OCI-LY3 (cell line): ENCODE results near the gene ALOX5.
A peak's percentile ranks its signal among the peaks of the same experiment; 100 is the strongest.

Source experiments
- H2AFZ ChIP-seq: fragments of 200-600, 300-600 bp; shearing (Covaris generic); 2 replicates; pipeline ENCODE4 v1.6.0; 2014; ENCODE audit warnings: antibody characterized with exemption, low read depth, low read length
- H3K27ac ChIP-seq: fragments of 200-600, 300-600 bp; sonication (generic); 2 replicates; pipeline ENCODE4 v1.5.1; 2014; ENCODE audit warnings: mild to moderate bottlenecking, low read length, moderate library complexity, mixed read lengths
- H3K27me3 ChIP-seq: fragments of 200-600, 300-600 bp; sonication (generic); 2 replicates; pipeline ENCODE4 v1.6.1; 2014; ENCODE audit warnings: low read depth, low read length, mixed read lengths
- H3K36me3 ChIP-seq: fragments of 200-600, 300-600 bp; sonication (generic); replicated peaks from 2 replicates; pipeline ENCODE3; 2014; ENCODE audit warnings: low read depth, low read length, mixed read lengths
- H3K4me1 ChIP-seq: fragments of 300-600, 200-600 bp; sonication (generic); 2 replicates; pipeline ENCODE4 v1.6.1; 2014; ENCODE audit warnings: low read length, mixed read lengths
- H3K4me2 ChIP-seq: fragments of 200-600, 300-600 bp; sonication (generic); 2 replicates; pipeline ENCODE4 v1.6.1; 2014; ENCODE audit warnings: low read length, mixed read lengths
- H3K4me3 ChIP-seq: fragments of 300-600, 200-600 bp; sonication (generic); 2 replicates; pipeline ENCODE4 v1.5.1; 2014; ENCODE audit warnings: antibody characterized with exemption, mild to moderate bottlenecking, low read length, moderate library complexity
- H3K79me2 ChIP-seq: fragments of 300-600, 200-600 bp; shearing (Covaris generic); 2 replicates; pipeline ENCODE4 v1.6.1; 2014; ENCODE audit warnings: mild to moderate bottlenecking, low read length, mixed read lengths
- H3K9ac ChIP-seq: fragments of 300-600, 200-600 bp; shearing (Covaris generic); 2 replicates; pipeline ENCODE4 v1.6.0; 2014; ENCODE audit warnings: mild to moderate bottlenecking, low read length, moderate library complexity
- H3K9me3 ChIP-seq: fragments of 200-600, 300-600 bp; shearing (Covaris generic); 2 replicates; pipeline ENCODE4 v1.6.1; 2014; ENCODE audit warnings: low read length, mixed read lengths; ENCODE audit not compliant: insufficient read depth
- H4K20me1 ChIP-seq: fragments of 200-600, 300-600 bp; sonication (generic); 2 replicates; pipeline ENCODE4 v1.6.1; 2016; ENCODE audit warnings: low read length, mixed read lengths; ENCODE audit not compliant: insufficient read depth
- EZH2phosphoT487 ChIP-seq: fragments of 200-600 bp; shearing (Covaris generic); IDR thresholded peaks from 2 replicates; pipeline ENCODE4 v1.6.1; 2018; ENCODE audit warnings: antibody characterized with exemption, mixed run types, low read depth
- TF ChIP-seq, protein P1 (sequence below): fragments of 200-600, 300-600 bp; sonication (generic); IDR thresholded peaks from 2 replicates; pipeline ENCODE4 v1.5.1; 2014; ENCODE audit warnings: antibody characterized with exemption, low read length, low read depth

ALOX5 gene

DNA sequence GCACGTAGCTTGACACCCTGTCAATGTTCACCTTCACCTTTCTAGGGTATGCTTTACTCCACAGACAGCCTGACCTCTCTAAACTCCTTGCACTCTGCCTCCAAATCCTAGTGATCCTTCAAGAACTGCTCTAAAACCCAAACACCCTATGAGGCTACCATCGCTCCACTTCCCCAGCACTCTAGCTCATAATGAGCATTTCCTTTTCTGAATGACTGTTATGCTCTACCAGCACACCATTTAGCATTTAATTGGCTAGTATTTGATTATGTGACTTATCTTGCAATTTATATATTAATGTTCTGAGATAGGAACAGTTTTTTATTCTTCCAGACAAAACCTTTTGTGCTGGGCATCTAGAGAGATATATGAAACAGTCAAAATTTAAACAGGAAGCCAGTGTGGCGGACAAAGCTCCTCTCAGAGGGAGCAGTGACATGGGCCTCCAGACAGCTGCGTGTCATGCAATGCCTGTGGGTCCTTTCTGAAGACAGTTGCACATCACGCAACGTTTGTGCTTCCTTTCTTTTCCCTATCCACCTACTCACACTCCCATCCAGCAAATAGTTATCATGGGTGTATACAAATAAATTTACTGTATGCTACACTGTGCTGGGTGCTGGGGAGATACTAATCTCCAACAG, 86.3 kb downstream of the ALOX5 start:
- no peak overlapping the region for H3K27ac ChIP-seq
- H3K9ac ChIP-seq: no peak overlapping the region
- peaks cover 31% of the 10 kb centered on the region for H3K4me1 ChIP-seq
- no peak for TF ChIP-seq EZH2phosphoT487
- TF ChIP-seq, protein P1, sequence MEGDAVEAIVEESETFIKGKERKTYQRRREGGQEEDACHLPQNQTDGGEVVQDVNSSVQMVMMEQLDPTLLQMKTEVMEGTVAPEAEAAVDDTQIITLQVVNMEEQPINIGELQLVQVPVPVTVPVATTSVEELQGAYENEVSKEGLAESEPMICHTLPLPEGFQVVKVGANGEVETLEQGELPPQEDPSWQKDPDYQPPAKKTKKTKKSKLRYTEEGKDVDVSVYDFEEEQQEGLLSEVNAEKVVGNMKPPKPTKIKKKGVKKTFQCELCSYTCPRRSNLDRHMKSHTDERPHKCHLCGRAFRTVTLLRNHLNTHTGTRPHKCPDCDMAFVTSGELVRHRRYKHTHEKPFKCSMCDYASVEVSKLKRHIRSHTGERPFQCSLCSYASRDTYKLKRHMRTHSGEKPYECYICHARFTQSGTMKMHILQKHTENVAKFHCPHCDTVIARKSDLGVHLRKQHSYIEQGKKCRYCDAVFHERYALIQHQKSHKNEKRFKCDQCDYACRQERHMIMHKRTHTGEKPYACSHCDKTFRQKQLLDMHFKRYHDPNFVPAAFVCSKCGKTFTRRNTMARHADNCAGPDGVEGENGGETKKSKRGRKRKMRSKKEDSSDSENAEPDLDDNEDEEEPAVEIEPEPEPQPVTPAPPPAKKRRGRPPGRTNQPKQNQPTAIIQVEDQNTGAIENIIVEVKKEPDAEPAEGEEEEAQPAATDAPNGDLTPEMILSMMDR: no peak
- no peak overlapping the region for H2AFZ ChIP-seq
- no peak overlapping the region for H3K4me3 ChIP-seq
- no peaks in the 10 kb centered on the region for H3K9me3 ChIP-seq
- no peaks in the 10 kb centered on the region for H4K20me1 ChIP-seq
- no peaks in the 10 kb centered on the region for H3K79me2 ChIP-seq
- no peaks in the 10 kb centered on the region for H3K27me3 ChIP-seq
- no peaks in the 10 kb centered on the region for H3K36me3 ChIP-seq
- H3K4me2 ChIP-seq: peak overlapping the region; percentile 27; the same call in 1 of the 2 replicates

DNA sequence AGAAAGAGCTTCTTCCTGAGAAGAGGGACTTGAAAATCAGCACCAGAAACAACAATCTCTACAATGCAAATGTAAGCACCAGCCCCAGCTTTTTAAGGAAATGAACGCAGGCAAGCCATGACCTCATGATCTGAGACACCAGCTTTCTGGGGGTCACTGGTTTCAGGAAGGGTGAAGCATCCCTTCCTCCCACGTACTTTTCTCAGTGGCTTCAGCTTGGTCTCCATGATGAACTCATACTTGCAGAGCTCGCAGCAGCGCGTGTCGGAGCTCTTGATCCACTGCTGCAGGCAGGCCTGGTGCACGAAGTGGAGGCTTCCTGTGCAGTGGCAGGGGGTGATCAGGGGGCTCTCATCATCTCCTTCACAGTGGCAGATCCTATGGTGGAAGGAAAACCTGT, 87.0 kb downstream of the ALOX5 start:
- Histone ChIP-seq H3K4me3 (no peak overlapping the region), H3K9ac (no peak overlapping the region), H4K20me1 (no peaks in the 10 kb centered on the region), H3K9me3 (no peaks in the 10 kb centered on the region), H2AFZ (no peak overlapping the region), H3K4me1 (peaks cover 31% of the 10 kb centered on the region), H3K27me3 (no peaks in the 10 kb centered on the region), H3K79me2 (no peaks in the 10 kb centered on the region), H3K4me2 (peak overlapping the region; percentile 27), H3K27ac (no peak overlapping the region), H3K36me3 (no peaks in the 10 kb centered on the region)
- TF ChIP-seq, protein P1: no peak
- TF ChIP-seq EZH2phosphoT487: no peak

DNA sequence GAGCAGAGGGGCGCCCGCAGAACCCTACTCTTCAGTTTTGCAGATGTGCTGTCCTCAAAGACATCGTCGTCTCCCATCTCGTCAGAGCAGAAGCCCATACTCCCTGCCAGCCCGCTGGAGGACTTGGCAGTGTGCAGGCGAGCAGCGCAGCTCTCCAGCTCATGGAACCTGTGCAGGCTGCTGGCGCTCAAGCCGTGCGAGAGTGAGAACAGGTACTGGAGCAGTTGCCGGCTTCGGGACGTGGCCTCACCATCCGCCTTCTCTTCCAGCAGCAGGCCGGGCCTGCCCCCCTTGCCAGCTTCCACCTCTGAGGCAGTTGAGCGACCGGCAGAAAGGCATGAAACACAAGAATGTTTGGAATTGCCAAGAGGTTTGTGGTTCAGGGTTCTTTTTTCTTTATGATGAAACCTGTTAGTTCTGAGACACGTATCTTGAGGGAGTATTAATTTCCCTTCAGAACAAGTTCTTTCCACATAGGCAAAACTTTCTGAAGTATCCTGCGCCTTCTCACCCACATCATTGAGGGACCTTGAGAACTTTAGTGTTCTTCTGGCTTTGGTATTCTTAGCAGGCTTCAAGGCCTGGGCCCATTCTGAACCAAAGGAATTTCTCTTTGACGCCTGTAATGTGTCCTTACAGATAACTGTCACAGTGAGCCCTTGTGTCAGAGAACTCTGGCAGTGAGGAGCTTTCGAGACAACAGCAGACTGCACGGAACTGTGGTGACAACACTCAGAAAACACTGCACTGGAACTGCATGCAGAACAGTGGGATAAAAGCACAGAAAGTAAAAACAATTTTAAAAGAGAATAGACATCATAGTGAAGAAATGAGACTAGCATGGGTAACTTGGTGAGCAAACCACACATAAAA, 89.5 kb downstream of the ALOX5 start:
- no peak overlapping the region for H3K9ac ChIP-seq
- H3K27me3 ChIP-seq: no peaks in the 10 kb centered on the region
- TF ChIP-seq, protein P1: no peak
- no peak for TF ChIP-seq EZH2phosphoT487

DNA sequence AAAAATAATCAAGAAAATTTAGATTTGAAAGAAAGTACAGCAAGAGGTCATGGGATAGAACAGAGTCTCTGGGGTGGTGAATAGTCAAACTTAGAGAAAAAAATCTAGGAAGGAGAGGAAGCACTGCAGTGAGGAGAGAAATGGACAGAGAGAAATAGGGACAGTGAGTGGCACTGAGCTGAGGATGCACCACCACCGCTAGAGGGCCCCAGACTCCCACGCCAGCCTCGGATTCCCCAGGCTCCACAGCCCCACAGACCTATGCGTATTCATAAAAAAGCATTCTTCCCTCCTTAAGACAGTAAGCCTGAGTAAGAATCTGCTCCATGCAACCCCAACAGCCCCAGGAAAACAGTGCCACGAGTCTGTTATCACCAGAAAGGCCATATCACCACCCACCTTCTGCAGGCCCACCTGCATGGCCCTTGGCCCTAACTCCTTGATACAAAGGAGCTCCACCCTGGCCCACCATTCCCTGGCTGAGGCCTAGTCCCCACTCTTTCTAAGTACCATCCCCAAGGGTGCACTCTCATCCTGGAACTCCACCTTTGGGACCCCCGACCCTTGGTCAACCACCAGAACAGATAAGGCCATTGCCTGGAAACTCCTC, 91.0 kb downstream of the ALOX5 start:
- Histone ChIP-seq H2AFZ (no peak overlapping the region), H3K4me1 (peaks cover 30% of the 10 kb centered on the region), H3K4me3 (no peak overlapping the region), H3K27ac (no peak overlapping the region), H4K20me1 (no peaks in the 10 kb centered on the region), H3K4me2 (no peak overlapping the region), H3K79me2 (no peaks in the 10 kb centered on the region), H3K36me3 (no peaks in the 10 kb centered on the region), H3K9me3 (no peaks in the 10 kb centered on the region), H3K27me3 (no peaks in the 10 kb centered on the region), H3K9ac (no peak overlapping the region)
- TF ChIP-seq, protein P1: peak; percentile 73
- no peak for TF ChIP-seq EZH2phosphoT487

More for the DNA sequence above, 89.5 kb downstream of the ALOX5 start:
- H3K4me2 ChIP-seq: peak overlapping the region; percentile 53; the same call in 1 of the 2 replicates
- H3K36me3 ChIP-seq: no peaks in the 10 kb centered on the region
- no peaks in the 10 kb centered on the region for H3K9me3 ChIP-seq
- no peaks in the 10 kb centered on the region for H4K20me1 ChIP-seq
- H3K4me3 ChIP-seq: no peak overlapping the region
- no peak overlapping the region for H2AFZ ChIP-seq
- peaks cover 31% of the 10 kb centered on the region for H3K4me1 ChIP-seq
- H3K79me2 ChIP-seq: no peaks in the 10 kb centered on the region
- H3K27ac ChIP-seq: no peak overlapping the region
